GM23248 (cell line): ENCODE results near the gene TRIM43B.
"Not testable (repeated sequence)": the region's sequence is repeated elsewhere in the genome, so short reads cannot be mapped to it uniquely, and the experiment has no call there.

Experiments
- EZH2 ChIP-seq: fragments of 200-600 bp; sonication (generic); IDR thresholded peaks from 2 replicates; pipeline ENCODE4 v1.6.1; 2018; ENCODE audit warnings: antibody characterized with exemption, mild to moderate bottlenecking; ENCODE audit not compliant: insufficient read depth, poor library complexity, severe bottlenecking
- EZH2phosphoT487 ChIP-seq: fragments of 200-600 bp; sonication (generic); IDR thresholded peaks from 2 replicates; pipeline ENCODE4 v1.6.1; 2018; ENCODE audit warnings: antibody characterized with exemption, moderate library complexity, mild to moderate bottlenecking, low read depth; ENCODE audit not compliant: insufficient read depth

DNA sequence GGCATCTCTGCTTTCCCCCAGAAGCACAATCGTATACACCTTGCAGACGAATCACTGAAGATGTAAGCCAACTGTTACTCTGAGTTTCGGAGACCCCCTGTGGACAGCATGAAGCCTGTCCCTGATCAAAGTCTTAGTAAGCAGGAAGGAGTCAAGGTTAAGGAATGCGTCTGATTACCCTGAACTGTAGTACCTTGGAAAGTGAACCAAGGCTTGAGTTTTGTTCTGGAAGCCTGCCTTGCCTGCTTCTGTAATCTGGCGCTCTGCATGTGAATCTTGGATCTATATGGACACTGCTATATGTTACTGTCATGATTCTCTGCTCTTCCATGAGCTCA lies 48.7 kb downstream of the TRIM43B start:
- not testable (repeated sequence) for TF ChIP-seq EZH2, EZH2phosphoT487
